GM18868 (cell line): ENCODE measurements around the gene KLHL24.
A peak's percentile ranks its signal among the peaks of the same experiment; 100 is the strongest.
"Not testable (repeated sequence)": the region's sequence is repeated elsewhere in the genome, so short reads cannot be mapped to it uniquely, and the experiment has no call there.

Source experiments
- ATAC-seq: cut with Tn5 transposase; IDR thresholded peaks from one replicate; pipeline ENCODE4 v1.9.1; 2021; ENCODE audit warnings: mild to moderate bottlenecking, moderate library complexity; ENCODE audit not compliant: unreplicated experiment

KLHL24 gene

GRCh38 chr3:183695569-183696364, 60.3 kb downstream of the KLHL24 start:
- ATAC-seq: no peak

GRCh38 chr3:183697123-183697609, 61.7 kb downstream of the KLHL24 start:
- no peak for ATAC-seq

DNA sequence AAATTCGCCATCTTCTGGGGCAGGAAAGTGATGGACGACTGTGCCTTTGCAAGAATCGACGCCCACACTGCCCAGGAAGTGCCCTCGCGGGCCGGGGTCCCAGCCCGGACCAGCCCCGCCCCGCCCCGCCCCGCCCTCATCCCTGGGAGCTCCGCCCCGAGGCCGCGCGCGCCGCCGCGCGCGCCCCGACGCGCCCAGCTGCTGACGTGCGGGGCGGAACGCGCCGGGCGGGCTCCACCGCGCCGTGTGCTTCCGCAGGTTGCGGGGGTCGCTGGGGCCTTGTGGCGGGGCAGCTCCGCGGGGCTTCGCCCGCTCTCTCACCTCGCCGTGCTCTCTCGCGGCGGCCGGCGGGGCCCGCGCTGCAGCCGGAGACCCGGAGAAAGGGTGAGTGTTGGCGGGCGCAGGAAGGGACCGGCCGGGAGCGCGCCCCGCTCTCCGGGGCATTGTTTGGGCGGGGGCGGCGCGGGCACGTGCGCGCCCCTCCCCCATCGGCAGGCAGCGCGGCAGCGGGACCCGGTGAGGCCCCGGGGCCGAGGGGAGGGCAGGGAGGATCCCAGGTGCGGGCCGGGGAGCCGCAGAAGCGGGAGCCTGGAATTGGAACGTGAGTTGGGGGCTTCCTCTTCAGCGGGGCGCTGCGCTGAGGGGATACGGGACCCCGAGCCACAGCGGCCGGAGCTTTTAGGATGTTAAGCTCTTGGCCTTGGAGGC, 62.3 kb downstream of the KLHL24 start, which contains the start of gene YEATS2:
TSS of gene YEATS2 (plus strand) at position 188 of the 708 bp plus-strand sequence. CDS start 17,366 bp downstream, outside the sequence.
- ATAC-seq: peak; percentile 85

- peak; percentile 12 for ATAC-seq
Measured at GRCh38 chr3:183698318-183698751, 62.9 kb downstream of the KLHL24 start.

DNA sequence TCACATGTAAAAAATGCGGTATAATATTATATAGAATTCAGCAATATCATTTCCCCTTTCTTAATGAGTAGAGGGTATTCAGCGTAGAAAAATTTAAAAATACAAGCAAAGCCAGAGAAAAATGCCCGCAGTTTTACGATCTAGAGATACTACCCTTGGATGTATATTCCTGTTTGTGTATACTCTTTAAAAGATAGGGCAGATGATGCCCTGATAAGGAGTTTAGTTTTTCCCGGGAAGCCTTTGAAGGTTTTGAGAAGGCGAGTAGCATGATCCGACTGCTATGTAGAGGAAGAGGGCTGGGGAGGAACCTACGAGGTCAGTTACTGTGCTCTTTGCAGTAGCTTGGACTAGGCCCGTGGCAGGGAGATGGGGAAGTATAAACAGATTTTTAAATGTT, 63.3 kb downstream of the KLHL24 start:
- ATAC-seq: no peak

- no peak for ATAC-seq
Measured at GRCh38 chr3:183699238-183699947, 64.0 kb downstream of the KLHL24 start.

GRCh38 chr3:183701744-183702143, 66.3 kb downstream of the KLHL24 start:
- no peak for ATAC-seq

DNA sequence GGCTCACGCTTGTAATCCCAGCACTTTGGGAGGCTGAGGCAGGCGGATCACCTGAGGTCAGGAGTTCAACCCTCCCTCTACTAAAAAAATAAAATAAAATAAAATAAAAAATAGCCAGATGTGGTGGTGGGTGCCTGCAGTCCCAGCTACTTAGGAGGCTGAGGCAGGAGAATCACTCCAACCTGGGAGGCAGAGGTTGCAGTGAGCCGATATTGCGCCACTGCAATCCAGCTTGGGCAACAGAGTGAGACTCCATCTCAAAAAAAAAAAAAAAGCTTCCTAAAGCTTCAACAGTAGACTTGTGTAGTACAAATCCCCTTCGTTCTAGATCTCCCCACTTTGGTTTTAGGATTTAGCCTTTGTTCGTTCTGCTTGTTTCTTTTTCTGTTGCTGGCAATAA, 68.5 kb downstream of the KLHL24 start:
- not testable (repeated sequence) for ATAC-seq

- no peak for ATAC-seq
Measured at GRCh38 chr3:183710231-183710630, 74.8 kb downstream of the KLHL24 start.

DNA sequence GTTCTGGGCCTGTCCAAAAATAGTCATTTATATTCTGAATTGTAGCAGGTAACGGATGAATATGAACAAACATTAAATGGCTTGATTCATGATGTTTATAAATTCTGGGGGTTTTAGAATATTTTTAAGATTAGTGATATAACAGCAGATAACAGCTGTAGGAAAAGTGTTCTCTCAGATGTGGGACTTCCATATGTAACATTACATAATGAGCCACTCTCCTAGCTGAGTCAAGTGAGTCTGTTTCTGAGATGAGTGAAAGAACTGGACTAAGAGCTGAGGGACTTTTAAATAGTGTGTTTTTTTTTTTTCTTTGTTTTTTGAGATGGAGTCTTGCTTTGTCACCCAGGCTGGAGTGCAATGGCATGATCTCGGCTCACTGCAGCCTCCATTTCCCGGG, 76.1 kb downstream of the KLHL24 start:
- ATAC-seq: no peak

DNA sequence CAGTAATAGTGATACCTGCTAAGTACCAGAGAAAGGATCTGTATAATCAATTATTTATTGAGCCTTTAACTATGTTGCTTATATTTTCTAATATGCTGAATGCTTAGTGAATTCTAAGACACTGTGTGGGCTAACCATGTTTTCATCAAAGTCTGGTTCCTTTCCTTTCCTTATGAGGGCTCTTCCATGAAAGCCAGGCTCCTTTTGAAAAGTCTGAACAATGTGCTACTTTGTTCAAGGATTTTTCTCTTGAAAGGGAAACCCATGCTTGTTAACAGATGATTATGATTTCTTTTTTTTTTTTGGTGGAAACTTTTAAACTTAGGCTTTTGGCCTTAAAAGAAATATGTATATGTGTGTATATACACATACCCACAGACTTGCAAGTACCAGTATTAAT, 79.2 kb downstream of the KLHL24 start:
- no peak for ATAC-seq

GRCh38 chr3:183718012-183718411, 82.6 kb downstream of the KLHL24 start:
- ATAC-seq: no peak

DNA sequence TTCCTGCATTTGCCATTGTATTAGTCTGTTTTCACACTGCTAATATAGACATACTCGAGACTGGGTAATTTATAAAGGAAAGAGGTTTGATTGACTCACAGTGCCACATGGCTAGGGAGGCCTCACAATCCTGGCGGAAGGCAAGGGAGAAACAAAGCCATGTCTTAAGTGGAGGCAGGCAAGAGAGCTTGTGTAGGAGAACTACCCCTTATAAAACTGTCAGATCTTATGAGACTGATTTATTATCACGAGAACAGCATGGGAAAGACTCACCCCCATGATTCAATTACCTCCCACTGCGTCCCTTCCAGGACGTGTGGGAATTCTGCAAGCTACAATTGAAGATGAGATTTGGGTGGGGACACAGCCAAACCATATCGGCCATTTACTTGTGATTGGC, 90.0 kb downstream of the KLHL24 start:
- ATAC-seq: no peak

- ATAC-seq: no peak
Measured at GRCh38 chr3:183728204-183728603, 92.8 kb downstream of the KLHL24 start.

GRCh38 chr3:183730361-183730760, 94.9 kb downstream of the KLHL24 start:
- ATAC-seq: no peak

GRCh38 chr3:183731611-183732010, 96.2 kb downstream of the KLHL24 start:
- ATAC-seq: no peak

GRCh38 chr3:183733553-183733952, 98.1 kb downstream of the KLHL24 start:
- no peak for ATAC-seq
